ENCODE data around the gene MYO1E.

The MYO1E gene

GRCh38 chr15:59116141-59116540 is 256.5 kb downstream of the MYO1E start:
- no peak overlapping the region for H3K4me3 ChIP-seq (replicated peaks; ENCODE audit: low read depth, low read length)
- TF ChIP-seq CTCF (IDR thresholded peaks at IDR 0.05; ENCODE audit: low read depth, low read length, missing control alignments): no peak
- DNase-seq (ENCODE audit: extremely low read depth, low read depth): no peak

DNA sequence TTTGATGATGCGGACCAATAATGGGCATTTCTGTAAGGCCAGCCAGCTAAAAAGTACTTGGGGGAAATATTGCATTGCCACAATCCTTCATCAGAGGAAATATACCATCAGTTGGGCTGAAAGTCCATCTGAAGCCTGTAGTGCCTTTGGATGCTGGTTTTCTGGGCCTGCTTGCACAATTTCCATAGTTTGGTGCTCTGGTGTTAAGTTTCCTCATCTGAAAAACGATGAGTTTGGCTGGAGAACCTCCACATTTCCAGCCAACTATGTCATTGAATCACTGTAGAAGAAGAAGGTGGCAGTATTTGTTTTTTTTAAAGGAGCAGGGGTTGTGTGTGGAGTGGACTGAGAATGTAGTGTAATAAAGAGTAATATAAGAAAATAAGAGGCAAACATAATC is 257.6 kb downstream of the MYO1E start:
- no peak overlapping the region for H3K4me3 ChIP-seq (replicated peaks; ENCODE audit: low read depth, low read length)
- no peak for DNase-seq (ENCODE audit: extremely low read depth, low read depth)
- no peak for TF ChIP-seq CTCF (IDR thresholded peaks at IDR 0.05; ENCODE audit: low read depth, low read length, missing control alignments)

DNA sequence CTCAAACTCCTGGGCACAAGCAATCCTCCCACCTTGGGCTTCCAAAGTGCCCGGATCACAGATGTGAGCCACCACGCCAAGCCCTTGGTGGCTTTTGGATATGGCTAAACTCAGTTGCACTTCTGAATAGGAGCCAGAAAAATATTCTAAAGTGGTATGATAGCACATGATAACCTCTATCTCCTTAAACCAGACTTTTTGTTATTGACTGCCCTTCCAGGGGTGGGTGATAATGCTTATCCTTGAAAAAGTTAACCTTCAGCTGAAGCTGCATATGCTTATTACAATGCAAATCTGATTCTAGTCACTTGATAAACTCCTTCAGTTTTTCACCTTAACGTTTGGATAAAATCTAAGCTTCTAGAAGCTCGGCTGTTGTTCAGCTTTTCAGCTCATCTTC is 261.4 kb downstream of the MYO1E start:
- no peak for DNase-seq (ENCODE audit: extremely low read depth, low read depth)
- TF ChIP-seq CTCF (IDR thresholded peaks at IDR 0.05; ENCODE audit: low read depth, low read length, missing control alignments): no peak
- no peak overlapping the region for H3K4me3 ChIP-seq (replicated peaks; ENCODE audit: low read depth, low read length)

DNA sequence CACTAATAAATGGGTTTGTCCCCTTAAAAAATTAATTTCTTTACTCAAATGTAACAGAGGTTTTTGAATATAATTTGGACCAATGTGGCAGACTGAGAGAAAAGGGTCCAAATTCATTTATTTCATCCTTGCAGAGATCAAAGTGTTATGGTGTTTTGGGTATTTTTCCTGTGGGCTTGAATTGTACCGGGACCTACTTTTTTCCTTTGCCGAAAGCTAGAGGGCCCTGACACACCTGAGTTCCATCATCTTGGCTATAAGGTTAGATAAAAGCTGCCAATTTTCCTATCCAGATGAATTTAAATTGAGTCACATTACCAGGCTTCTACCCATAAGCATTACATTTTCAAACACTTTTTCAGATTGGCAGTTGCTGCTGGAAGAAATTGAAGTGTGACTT is 266.8 kb downstream of the MYO1E start:
- TF ChIP-seq CTCF (IDR thresholded peaks at IDR 0.05; ENCODE audit: low read depth, low read length, missing control alignments): no peak
- H3K4me3 ChIP-seq (replicated peaks; ENCODE audit: low read depth, low read length): peak overlapping the region; percentile 67

GRCh38 chr15:59104912-59105732 is 267.5 kb downstream of the MYO1E start, which contains the start of gene CCNB2:
TSS of gene CCNB2 (plus strand) at chr15:59105146. CDS start at chr15:59105269, 123 bp downstream.
- H3K4me3 ChIP-seq (replicated peaks; ENCODE audit: low read depth, low read length): peak within 1 kb of the TSS; percentile 67
- no peak for TF ChIP-seq CTCF (IDR thresholded peaks at IDR 0.05; ENCODE audit: low read depth, low read length, missing control alignments)
- peak; percentile 91 for DNase-seq (ENCODE audit: extremely low read depth, low read depth)

More for the DNA sequence above, 266.8 kb downstream of the MYO1E start:
- no peak for DNase-seq (ENCODE audit: extremely low read depth, low read depth)

DNA sequence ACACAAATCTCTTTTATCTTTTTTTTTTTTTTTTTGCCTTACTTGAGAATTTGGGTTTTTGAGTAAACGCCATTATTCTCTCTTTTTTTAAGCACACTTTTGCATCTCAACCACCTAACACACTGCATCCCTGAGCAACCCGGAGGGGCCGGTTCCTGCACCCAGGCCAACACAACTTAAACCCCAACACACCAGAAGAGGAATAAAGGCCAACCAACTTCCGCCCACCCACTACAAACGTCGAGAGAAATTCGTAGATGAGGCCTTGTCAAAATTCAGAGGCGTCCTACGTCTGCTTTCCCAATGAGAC is 268.1 kb downstream of the MYO1E start:
- no peak for DNase-seq (ENCODE audit: extremely low read depth, low read depth)
- TF ChIP-seq CTCF (IDR thresholded peaks at IDR 0.05; ENCODE audit: low read depth, low read length, missing control alignments): no peak
- peak overlapping the region; percentile 67 for H3K4me3 ChIP-seq (replicated peaks; ENCODE audit: low read depth, low read length)
